ENCODE data around the gene MAGOHB.

GRCh38 chr12:10612984-10613348, 443 bp downstream of the MAGOHB start:
- TF ChIP-seq CTCF (IDR thresholded peaks at IDR 0.05) (no peak), EP300 (IDR thresholded peaks at IDR 0.05) (no peak)

Data from esophagus muscularis mucosa (tissue), 3 donors.